HEK293 (cell line): ENCODE results near the gene CACNA2D3.

Experiments used
- CTCF ChIA-PET: fragments of 350-600 bp; formaldehyde crosslinking; extraction: SDS; loops from one replicate; lab custom pipeline; 2021; ENCODE audit warnings: antibody characterized with exemption; lab: Yijun Ruan, JAX
- POLR2A ChIA-PET: fragments of 300-600 bp; formaldehyde crosslinking; extraction: SDS; loops from one replicate; lab custom pipeline; 2020; ENCODE audit warnings: antibody characterized with exemption, inconsistent platforms; lab: Yijun Ruan, JAX
- H3K27ac ChIP-seq: fragments of 200-500 bp; sonication (Bioruptor generic); 2 replicates; pipeline ENCODE4 v1.5.1; 2014; ENCODE audit warnings: low read depth, low read length, control low read depth, inconsistent platforms; ENCODE audit errors: extremely low read depth
- H3K36me3 ChIP-seq, 2 experiments: fragments of 200-500 bp in 1 of 2; sonication (Bioruptor generic) in 1 of 2; 1 replicate in 1 of 2; 2 replicates in 1 of 2; pipeline ENCODE4 v1.5.1; 2014 to 2017; ENCODE audit warnings: inconsistent platforms in 2 of 2, low read length in 2 of 2; ENCODE audit not compliant: control insufficient read depth in 2 of 2, insufficient read depth in 1 of 2
- H3K4me1 ChIP-seq: fragments of 200-500 bp; sonication (Bioruptor generic); 2 replicates; pipeline ENCODE4 v1.5.1; 2014; ENCODE audit warnings: mild to moderate bottlenecking, low read length, inconsistent platforms; ENCODE audit not compliant: control insufficient read depth, insufficient read depth
- H3K4me3 ChIP-seq: 2 replicates; pipeline ENCODE4 v1.5.1; 2011; ENCODE audit warnings: low read depth, mild to moderate bottlenecking, control low read depth, low read length, moderate library complexity
- H3K9me3 ChIP-seq: fragments of 200-500 bp; sonication (Bioruptor generic); 2 replicates; pipeline ENCODE4 v1.5.1; 2014; ENCODE audit warnings: low read depth, low read length, inconsistent platforms; ENCODE audit not compliant: control insufficient read depth, insufficient read depth
- FEZF1 ChIP-seq: fragments of 450-650 bp; formaldehyde crosslinking; IDR thresholded peaks from 2 replicates; pipeline ENCODE4 v1.5.1; 2016; ENCODE audit warnings: missing biosample characterization, missing genetic modification characterization
- PRDM4 ChIP-seq: fragments of 450-650 bp; formaldehyde crosslinking; IDR thresholded peaks from 2 replicates; pipeline ENCODE4 v1.5.1; 2017; ENCODE audit warnings: missing biosample characterization, missing genetic modification characterization
- TCF7L2 ChIP-seq: IDR thresholded peaks from 2 replicates; pipeline ENCODE4 v1.6.1; 2011; ENCODE audit warnings: low read depth, mild to moderate bottlenecking, inconsistent platforms, low read length, moderate library complexity, borderline replicate concordance
- TRIM28 ChIP-seq: IDR thresholded peaks from 2 replicates; pipeline ENCODE4 v1.6.1; 2011; ENCODE audit warnings: low read length, control low read depth, borderline replicate concordance
- TSHZ1 ChIP-seq: fragments of 450-650 bp; formaldehyde crosslinking; IDR thresholded peaks from 2 replicates; pipeline ENCODE4 v1.5.1; 2016; ENCODE audit warnings: missing biosample characterization, missing genetic modification characterization, borderline replicate concordance
- YY2 ChIP-seq: fragments of 450-650 bp; formaldehyde crosslinking; IDR thresholded peaks from 2 replicates; pipeline ENCODE4 v1.5.1; 2016; ENCODE audit warnings: missing biosample characterization, missing genetic modification characterization
- ZNF157 ChIP-seq: fragments of 450-650 bp; formaldehyde crosslinking; IDR thresholded peaks from 2 replicates; pipeline ENCODE4 v1.5.1; 2016; ENCODE audit warnings: missing biosample characterization, missing genetic modification characterization
- ZNF202 ChIP-seq: fragments of 450-650 bp; formaldehyde crosslinking; IDR thresholded peaks from 2 replicates; pipeline ENCODE4 v1.5.1; 2016; ENCODE audit warnings: missing biosample characterization, missing genetic modification characterization, borderline replicate concordance
- ZNF274 ChIP-seq, 2 experiments: fragments of 200-500 bp in 1 of 2; fragments of 450-650 bp in 1 of 2; sonication (Bioruptor generic) in 1 of 2; formaldehyde crosslinking in 1 of 2; IDR thresholded peaks; 2 replicates each; pipeline versions ENCODE4 v1.5.1 to v1.6.1; 2014 to 2016; ENCODE audit warnings: borderline replicate concordance in 1 of 2, inconsistent platforms in 1 of 2, low read length in 1 of 2, missing biosample characterization in 1 of 2, missing genetic modification characterization in 1 of 2
- ZNF280D ChIP-seq: fragments of 450-650 bp; formaldehyde crosslinking; IDR thresholded peaks from 2 replicates; pipeline ENCODE4 v1.5.1; 2016; ENCODE audit warnings: missing biosample characterization, missing genetic modification characterization
- ZNF292 ChIP-seq: fragments of 450-650 bp; formaldehyde crosslinking; IDR thresholded peaks from 2 replicates; pipeline ENCODE4 v1.5.1; 2016; ENCODE audit warnings: low read depth, missing biosample characterization, missing genetic modification characterization, borderline replicate concordance
- ZNF48 ChIP-seq: fragments of 450-650 bp; formaldehyde crosslinking; IDR thresholded peaks from 2 replicates; pipeline ENCODE4 v1.5.1; 2016; ENCODE audit warnings: missing biosample characterization, missing genetic modification characterization
- ZNF610 ChIP-seq: fragments of 450-650 bp; formaldehyde crosslinking; IDR thresholded peaks from 2 replicates; pipeline ENCODE4 v1.5.1; 2016; ENCODE audit warnings: missing biosample characterization, missing genetic modification characterization, borderline replicate concordance
- ZNF624 ChIP-seq: fragments of 450-650 bp; formaldehyde crosslinking; IDR thresholded peaks from 2 replicates; pipeline ENCODE4 v1.5.1; 2017; ENCODE audit warnings: missing biosample characterization, missing genetic modification characterization
- ZNF670 ChIP-seq: fragments of 450-650 bp; formaldehyde crosslinking; IDR thresholded peaks from 2 replicates; pipeline ENCODE4 v1.5.1; 2016; ENCODE audit warnings: missing biosample characterization, missing genetic modification characterization, low read depth
- ZNF707 ChIP-seq: fragments of 450-650 bp; formaldehyde crosslinking; IDR thresholded peaks from 2 replicates; pipeline ENCODE4 v1.5.1; 2016; ENCODE audit warnings: missing biosample characterization, missing genetic modification characterization
- ZNF76 ChIP-seq: fragments of 450-650 bp; formaldehyde crosslinking; IDR thresholded peaks from 2 replicates; pipeline ENCODE4; 2016; ENCODE audit warnings: low read depth, missing biosample characterization, missing genetic modification characterization, borderline replicate concordance
- ZNF785 ChIP-seq: fragments of 450-650 bp; formaldehyde crosslinking; IDR thresholded peaks from 2 replicates; pipeline ENCODE4 v1.5.1; 2016; ENCODE audit warnings: missing biosample characterization, missing genetic modification characterization
- ZNF843 ChIP-seq: fragments of 450-650 bp; formaldehyde crosslinking; IDR thresholded peaks from 2 replicates; pipeline ENCODE4 v1.5.1; 2016; ENCODE audit warnings: missing biosample characterization, missing genetic modification characterization
- ZXDB ChIP-seq: fragments of 450-650 bp; formaldehyde crosslinking; IDR thresholded peaks from 2 replicates; pipeline ENCODE4 v1.5.1; 2016; ENCODE audit warnings: missing biosample characterization, missing genetic modification characterization

CACNA2D3 gene

GRCh38 chr3:54353946-54354345, 231.6 kb downstream of the CACNA2D3 start (continued):
- TF ChIP-seq TCF7L2 = peak; percentile 38; the same call in 1 of the 2 replicates
- TF ChIP-seq ZXDB (tag by site-specific recombination) = peak; percentile 31; the same call in 1 of the 2 replicates
- TF ChIP-seq ZNF843 = peak; percentile 75
- TF ChIP-seq FEZF1 (tag by site-specific recombination) = peak; percentile 66

GRCh38 chr3:54355800-54356199, 233.4 kb downstream of the CACNA2D3 start:
- H3K27ac ChIP-seq = no peak overlapping the region
- POLR2A ChIA-PET = no interaction called here
- H3K9me3 ChIP-seq = no peaks in the 10 kb centered on the region
- no peak for TF ChIP-seq PRDM4 (tag by site-specific recombination)
- TF ChIP-seq ZNF707 = no peak
- no peak for TF ChIP-seq ZNF202 (tag by site-specific recombination)
- no peak for TF ChIP-seq ZNF157 (tag by site-specific recombination)
- no peak for TF ChIP-seq YY2 (tag by site-specific recombination)
- TF ChIP-seq ZNF274 (IDR thresholded peaks at IDR 0.05; ENCODE audit: low read length) = no peak
- TF ChIP-seq ZNF274 (tag by site-specific recombination; IDR thresholded peaks at IDR 0.05; ENCODE audit: borderline replicate concordance) = no peak
- no peak for TF ChIP-seq TRIM28
- no peak for TF ChIP-seq ZNF280D (tag by site-specific recombination)
- TF ChIP-seq ZNF670 (tag by site-specific recombination) = no peak
- no peak for TF ChIP-seq ZNF624 (tag by site-specific recombination)
- TF ChIP-seq ZNF292 (tag by site-specific recombination) = no peak
- no peak for TF ChIP-seq ZNF76 (tag by site-specific recombination)
- TF ChIP-seq TSHZ1 (tag by site-specific recombination) = no peak
- TF ChIP-seq ZNF610 (tag by site-specific recombination) = no peak
- TF ChIP-seq ZNF48 (tag by site-specific recombination) = no peak
- no peak for TF ChIP-seq ZNF785 (tag by site-specific recombination)
- CTCF ChIA-PET = no interaction called here
- peaks cover 14% of the 10 kb centered on the region for H3K4me1 ChIP-seq
- H3K36me3 ChIP-seq = no peaks in the 10 kb centered on the region
- H3K4me3 ChIP-seq = no peak overlapping the region
